ENCODE measurements around the gene ATAT1. TPM values are rescaled to one million over a fixed set of nuclear protein-coding genes. Genes with fewer than 3 reads are reported as not detected.

Gene ATAT1
- total RNA-seq (1 to 10 TPM; 4.1 to 5.2 TPM), total RNA-seq (2.4 to 10.0 (median 5.0) reads per million in 172 experiments)
- polyA plus RNA-seq (2013, experiment 1 of 2) = 7.0 TPM
- polyA plus RNA-seq (2013, experiment 2 of 2) = 5.3 TPM

GRCh38 chr6:30626484-30627366, at the start of gene ATAT1:
TSS of gene ATAT1 (plus strand) at chr6:30626874.
- CTCF ChIA-PET = interaction anchor here (0.6 to 4.8 kb wide), 18 partner anchors 8 to 921 kb away, joined by 3 to 28 read pairs (median 4); partner anchors contain the start of genes C6orf136, DHX16 and NFKBIL1
- H3K27me3 Mint-ChIP-seq = no peaks in the 10 kb centered on the region
- peak within 1 kb of the TSS; percentile 68 to 91 for H3K27ac ChIP-seq (ENCODE audit: low read depth in 1 of 2, low read length in 2 of 2)

GRCh38 chr6:30578051-30578450, 48.6 kb upstream of the ATAT1 start:
- ChIA-PET CTCF (no interaction called here), POLR2A (interaction anchor here (0.9 to 4.3 kb wide), 3 partner anchors 36 to 145 kb away, joined by 3 to 22 read pairs (median 6); partner anchors contain the start of genes MRPS18B and PPP1R10)
- no peaks in the 10 kb centered on the region for H3K27me3 Mint-ChIP-seq
- H3K4me3 Mint-ChIP-seq = no peak overlapping the region
- H3K27ac ChIP-seq (ENCODE audit: low read depth in 1 of 2, low read length in 2 of 2) = no peak overlapping the region
- intact Hi-C loops (cut with DNase I, micrococcal nuclease) = loop anchor here in 1 of 2 experiments (10.0 kb wide), 1 partner anchor 363 kb away; the partner anchor contains the start of gene TRIM26
- H3K4me3 ChIP-seq (ENCODE audit: low read length) = no peak overlapping the region
- peaks cover 86% of the 10 kb centered on the region for H3K36me3 Mint-ChIP-seq (ENCODE audit: low read depth)
- no peak for TF ChIP-seq CTCF (IDR thresholded peaks at IDR 0.05)
- no peaks in the 10 kb centered on the region for H3K9me3 ChIP-seq (ENCODE audit: control insufficient read depth in 1 of 2, insufficient read depth in 1 of 2, low read length in 2 of 2)
- ATAC-seq (ENCODE audit: poor library complexity) (no peak), DNase-seq (no peak)
- H3K27ac Mint-ChIP-seq = peak overlapping the region; percentile 4
- H3K36me3 ChIP-seq (ENCODE audit: insufficient read depth, low read length) = peaks cover 71% of the 10 kb centered on the region
- H3K4me1 Mint-ChIP-seq (ENCODE audit: low read depth) = peaks cover 25% of the 10 kb centered on the region
- peaks cover 22% of the 10 kb centered on the region for H3K4me1 ChIP-seq (ENCODE audit: insufficient read depth, low read length)
- no peaks in the 10 kb centered on the region for H3K27me3 ChIP-seq (ENCODE audit: control insufficient read depth in 1 of 2, insufficient read depth in 2 of 2, low read length in 2 of 2)
- H3K9me3 Mint-ChIP-seq = no peaks in the 10 kb centered on the region

More at GRCh38 chr6:30626484-30627366, at the start of gene ATAT1:
- H3K36me3 Mint-ChIP-seq (ENCODE audit: low read depth) = peaks cover 66% of the 10 kb centered on the region
- H3K27ac Mint-ChIP-seq = peak within 1 kb of the TSS; percentile 93
- peaks cover 50% of the 10 kb centered on the region for H3K36me3 ChIP-seq (ENCODE audit: insufficient read depth, low read length)
- peak; percentile 64 for TF ChIP-seq CTCF (IDR thresholded peaks at IDR 0.05)
- H3K4me3 ChIP-seq (ENCODE audit: low read length) = peak within 1 kb of the TSS; percentile 81
- H3K4me3 Mint-ChIP-seq = peak within 1 kb of the TSS; percentile 92
- intact Hi-C loops (cut with DNase I, micrococcal nuclease) = loop anchor here (1.0 to 5.0 kb wide), 6 partner anchors 8 to 281 kb away; partner anchors contain the start of genes DHX16 (in 2 of the 2), C6orf136 (in 1 of the 2) and GTF2H4 (in 1 of the 2)
- no peaks in the 10 kb centered on the region for H3K9me3 Mint-ChIP-seq
- no peaks in the 10 kb centered on the region for H3K27me3 ChIP-seq (ENCODE audit: control insufficient read depth in 1 of 2, insufficient read depth in 2 of 2, low read length in 2 of 2)
- POLR2A ChIA-PET = interaction anchor here (0.6 to 2.0 kb wide), 3 partner anchors 9 to 110 kb away, joined by 3 to 15 read pairs (median 13); partner anchors contain the start of genes MRPS18B and PPP1R10
- DNase-seq = peak; percentile 77 to 95 (median 86)
- H3K9me3 ChIP-seq (ENCODE audit: control insufficient read depth in 1 of 2, insufficient read depth in 1 of 2, low read length in 2 of 2) = no peaks in the 10 kb centered on the region
- peaks cover 16% of the 10 kb centered on the region for H3K4me1 ChIP-seq (ENCODE audit: insufficient read depth, low read length)
- peak; percentile 99 for ATAC-seq (ENCODE audit: poor library complexity)
- H3K4me1 Mint-ChIP-seq (ENCODE audit: low read depth) = peaks cover 20% of the 10 kb centered on the region

- peaks cover 95% of the 10 kb centered on the region for H3K36me3 Mint-ChIP-seq (ENCODE audit: low read depth)
- POLR2A ChIA-PET = no interaction called here
- CTCF ChIA-PET = interaction anchor here (1.7 kb wide), 1 partner anchor 14 kb away, joined by 4 read pairs; no protein-coding TSS in a partner anchor
- ATAC-seq (ENCODE audit: poor library complexity) (no peak), DNase-seq (no peak)
- no peaks in the 10 kb centered on the region for H3K9me3 Mint-ChIP-seq
- no peaks in the 10 kb centered on the region for H3K27me3 ChIP-seq (ENCODE audit: control insufficient read depth in 1 of 2, insufficient read depth in 2 of 2, low read length in 2 of 2)
- no peaks in the 10 kb centered on the region for H3K9me3 ChIP-seq (ENCODE audit: control insufficient read depth in 1 of 2, insufficient read depth in 1 of 2, low read length in 2 of 2)
- no peak overlapping the region for H3K4me3 ChIP-seq (ENCODE audit: low read length)
- H3K4me1 ChIP-seq (ENCODE audit: insufficient read depth, low read length) = no peaks in the 10 kb centered on the region
- H3K27ac ChIP-seq (ENCODE audit: low read depth in 1 of 2, low read length in 2 of 2) = no peak overlapping the region
- no peak for TF ChIP-seq CTCF (IDR thresholded peaks at IDR 0.05)
- H3K27me3 Mint-ChIP-seq = no peaks in the 10 kb centered on the region
- intact Hi-C loops (cut with DNase I, micrococcal nuclease) = no loop called here
- no peaks in the 10 kb centered on the region for H3K4me1 Mint-ChIP-seq (ENCODE audit: low read depth)
- no peak overlapping the region for H3K4me3 Mint-ChIP-seq
- peaks cover 92% of the 10 kb centered on the region for H3K36me3 ChIP-seq (ENCODE audit: insufficient read depth, low read length)
- no peak overlapping the region for H3K27ac Mint-ChIP-seq
Measured at GRCh38 chr6:30583921-30584320, 42.8 kb upstream of the ATAT1 start.

All from CD4-positive, alpha-beta T cell (primary cell).